Measurements from ENCODE around the gene GADD45B. TPM values are rescaled to one million over a fixed set of nuclear protein-coding genes. Genes with fewer than 3 reads are reported as not detected.
A peak's percentile ranks its signal among the peaks of the same experiment; 100 is the strongest.

GADD45B gene
- total and polyA plus RNA-seq, 2 donors (not counting 3 experiments of a cell fraction or from before 2014, with no cell fraction given) = 61.3 to 267 TPM

GRCh38 chr19:2523630-2524311, 47.8 kb downstream of the GADD45B start:
- TF ChIP-seq CTCF (IDR thresholded peaks at IDR 0.05; ENCODE audit: extremely low read depth in 1 of 2, insufficient read depth in 1 of 2, low read depth in 1 of 2, low read length in 2 of 2) (peak; percentile 9 to 17), GATA2 (IDR thresholded peaks at IDR 0.05; ENCODE audit: insufficient read depth, insufficient read length, low read depth, low read length) (no peak), JUN (IDR thresholded peaks at IDR 0.05; ENCODE audit: borderline replicate concordance, insufficient read depth, insufficient read length, low read depth) (no peak)
- DNase-seq (ENCODE audit: low read depth, low spot score) (no peak), FAIRE-seq (no peak)
- H3K9ac ChIP-seq (replicated peaks; ENCODE audit: extremely low read depth, insufficient read depth, low read length) = no peak overlapping the region
- dilution Hi-C loops (cut with MboI; ENCODE audit: extremely low pct_ligation_motif_present, low sequenced_read_pairs) = no loop called here
- no peak overlapping the region for H3K4me3 ChIP-seq (replicated peaks in 1 of 3; ENCODE audit: insufficient read depth in 1 of 3, low read depth in 1 of 3, low read length in 3 of 3)
- H3K36me3 ChIP-seq (ENCODE audit: control insufficient read depth in 2 of 2, extremely low read depth in 1 of 2, insufficient read depth in 2 of 2, low read length in 2 of 2) = no peaks in the 10 kb centered on the region
- peaks cover 2% of the 10 kb centered on the region for H3K4me1 ChIP-seq (ENCODE audit: control insufficient read depth, extremely low read depth, insufficient read depth, low read length)
- no peak overlapping the region for H3K27ac ChIP-seq (ENCODE audit: insufficient read depth, low read depth, low read length)
- H4K20me1 ChIP-seq (replicated peaks; ENCODE audit: control insufficient read depth, extremely low read depth, insufficient read depth, low read length) = no peaks in the 10 kb centered on the region
- no peaks in the 10 kb centered on the region for H3K27me3 ChIP-seq (ENCODE audit: control insufficient read depth in 2 of 2, insufficient read depth in 2 of 2, low read length in 2 of 2)
- ChIA-PET POLR2A (no interaction called here), CTCF (no interaction called here)
- H2AFZ ChIP-seq (ENCODE audit: low read depth, low read length) = no peak overlapping the region
- no peaks in the 10 kb centered on the region for H3K9me3 ChIP-seq (replicated peaks; ENCODE audit: control insufficient read depth, insufficient read depth, low read length)
- intact Hi-C loops (cut with micrococcal nuclease) = no loop called here
- H3K4me2 ChIP-seq (ENCODE audit: insufficient read depth, low read length) = no peak overlapping the region
- no TSS peak for BruUV-seq (replicated peaks)
- no peaks in the 10 kb centered on the region for H3K79me2 ChIP-seq (ENCODE audit: control insufficient read depth, insufficient read depth, low read length)
- no peaks in the 10 kb centered on the region for H3K9me1 ChIP-seq (replicated peaks; ENCODE audit: control insufficient read depth, extremely low read depth, insufficient read depth, low read length)

GRCh38 chr19:2524361-2524839, 48.5 kb downstream of the GADD45B start:
- Histone ChIP-seq H3K9me3 (replicated peaks; ENCODE audit: control insufficient read depth, insufficient read depth, low read length) (no peaks in the 10 kb centered on the region), H2AFZ (ENCODE audit: low read depth, low read length) (no peak overlapping the region), H3K79me2 (ENCODE audit: control insufficient read depth, insufficient read depth, low read length) (no peaks in the 10 kb centered on the region), H3K4me2 (ENCODE audit: insufficient read depth, low read length) (no peak overlapping the region), H4K20me1 (replicated peaks; ENCODE audit: control insufficient read depth, extremely low read depth, insufficient read depth, low read length) (no peaks in the 10 kb centered on the region), H3K4me3 (replicated peaks in 1 of 3; ENCODE audit: insufficient read depth in 1 of 3, low read depth in 1 of 3, low read length in 3 of 3) (no peak overlapping the region), H3K27ac (ENCODE audit: insufficient read depth, low read depth, low read length) (no peak overlapping the region), H3K4me1 (ENCODE audit: control insufficient read depth, extremely low read depth, insufficient read depth, low read length) (peaks cover 8% of the 10 kb centered on the region), H3K9me1 (replicated peaks; ENCODE audit: control insufficient read depth, extremely low read depth, insufficient read depth, low read length) (no peaks in the 10 kb centered on the region), H3K36me3 (ENCODE audit: control insufficient read depth in 2 of 2, extremely low read depth in 1 of 2, insufficient read depth in 2 of 2, low read length in 2 of 2) (no peaks in the 10 kb centered on the region), H3K27me3 (ENCODE audit: control insufficient read depth in 2 of 2, insufficient read depth in 2 of 2, low read length in 2 of 2) (no peaks in the 10 kb centered on the region), H3K9ac (replicated peaks; ENCODE audit: extremely low read depth, insufficient read depth, low read length) (no peak overlapping the region)
- no peak for DNase-seq (ENCODE audit: low read depth, low spot score)
- no TSS peak for BruUV-seq (replicated peaks)
- ChIA-PET CTCF (interaction anchor here (0.6 kb wide), 1 partner anchor 46 kb away, joined by 3 read pairs; no protein-coding TSS in a partner anchor), POLR2A (no interaction called here)
- no peak for TF ChIP-seq POLR2AphosphoS5 (IDR thresholded peaks at IDR 0.05; ENCODE audit: insufficient read depth, low read depth, low read length)
- TF ChIP-seq MYC (IDR thresholded peaks at IDR 0.05; ENCODE audit: low read depth, low read length) = no peak
- TF ChIP-seq MAX (IDR thresholded peaks at IDR 0.05; ENCODE audit: insufficient read depth, insufficient read length) = peak; percentile 42
- TF ChIP-seq GATA2 (IDR thresholded peaks at IDR 0.05; ENCODE audit: insufficient read depth, insufficient read length, low read depth, low read length) = no peak
- no peak for TF ChIP-seq POLR2A (IDR thresholded peaks at IDR 0.05; ENCODE audit: low read depth, low read length)
- TF ChIP-seq JUN (IDR thresholded peaks at IDR 0.05; ENCODE audit: borderline replicate concordance, insufficient read depth, insufficient read length, low read depth) = no peak
- no peak for TF ChIP-seq CTCF (IDR thresholded peaks at IDR 0.05; ENCODE audit: extremely low read depth in 1 of 2, insufficient read depth in 1 of 2, low read depth in 1 of 2, low read length in 2 of 2)
- TF ChIP-seq FOS (IDR thresholded peaks at IDR 0.05; ENCODE audit: borderline replicate concordance, insufficient read depth, low read length) = no peak
- dilution Hi-C loops (cut with MboI; ENCODE audit: extremely low pct_ligation_motif_present, low sequenced_read_pairs) (no loop called here), intact Hi-C loops (cut with micrococcal nuclease) (no loop called here)
- FAIRE-seq = no peak

All from endothelial cell of umbilical vein (primary cell).